H1 (cell line): ENCODE data around the gene SENP1. TPM values are rescaled to one million over a fixed set of nuclear protein-coding genes. Genes with fewer than 3 reads are reported as not detected.

ENCODE experiments used
- RAD21 ChIP-seq, 2 experiments: IDR thresholded peaks in 1 of 2; conservative IDR thresholded peaks in 1 of 2; 2 replicates each; pipeline ENCODE4 v1.6.1; 2011; ENCODE audit warnings: low read depth in 2 of 2, low read length in 2 of 2, improper control_type of control experiment in 1 of 2, inconsistent platforms in 1 of 2, mild to moderate bottlenecking in 1 of 2, moderate library complexity in 1 of 2
- polyA plus RNA-seq, 7 experiments: library from polyadenylated mRNA; depleted of rRNA in 3 of 7; stranded (reverse) in 5 of 7; unstranded in 2 of 7; fragments of >200 nt in 5 of 7; fragments of 200-250 nt in 2 of 7; gene quantifications; 1 replicate in 5 of 7; 2 replicates in 1 of 7; 4 replicates in 1 of 7; pipeline versions ENCODE4 v1.2.1 to v1.2.3, GENCODE V29; 2011 to 2013; ENCODE audit warnings: missing spikeins in 2 of 7, mixed read lengths in 2 of 7
- total RNA-seq: library from RNA; stranded (reverse); fragmentation: NEBNext Ultra II Directional; extraction: Animal tissue kit (Norgen Biotek cat#: 25700); gene quantifications from 2 replicates; pipeline ENCODE4 v1.2.1, GENCODE V29; 2021

Gene SENP1
- total and polyA plus RNA-seq, 2 of the 8 experiments (the other 6 are each of a cell fraction or from before 2014, with no cell fraction given): 14.2 to 31.5 TPM

DNA sequence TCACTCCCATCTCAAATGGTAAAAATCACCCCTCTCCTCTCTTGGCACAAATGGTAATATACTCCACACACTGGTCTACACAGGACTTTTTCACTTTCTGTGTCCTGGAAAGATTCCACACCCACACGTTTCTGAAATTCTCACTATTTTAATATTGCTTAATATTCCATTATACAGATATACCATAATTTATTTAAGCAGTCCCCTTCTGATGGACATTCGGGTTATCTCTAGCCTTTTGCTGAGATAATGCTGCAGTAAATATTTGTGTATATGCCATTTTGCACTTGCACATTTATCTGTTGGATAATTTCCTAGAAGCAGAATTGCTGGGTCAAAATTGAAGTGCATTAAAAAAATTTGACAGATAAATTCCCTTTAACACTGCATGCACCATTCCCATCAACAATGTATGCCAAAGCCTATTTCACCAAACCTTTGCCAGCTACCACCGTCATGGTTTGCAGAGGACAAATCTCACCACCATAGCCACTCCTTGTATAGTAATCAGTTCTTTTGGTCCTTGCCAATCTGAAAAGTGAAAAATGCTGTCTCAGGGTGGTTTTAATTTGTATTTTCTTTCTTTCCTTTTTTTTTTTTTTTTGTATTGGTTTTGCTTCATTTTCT lies 86.1 kb downstream of the SENP1 start (continued):
- TF ChIP-seq RAD21 (IDR thresholded peaks at IDR 0.05 in 1 of 2, conservative IDR thresholded peaks at IDR 0.05 in 1 of 2; ENCODE audit: low read depth in 2 of 2, low read length in 2 of 2): no peak
